Stimulated activated CD8-positive, alpha-beta memory T cell treated with anti-CD3 and anti-CD28 coated beads, Interleukin-2, amount 100 ng/mL, for 48 hours (primary cell): ENCODE measurements around the gene VANGL2.

Experiments used
- DNase-seq, 2 donors: peaks; one replicate each; pipeline ENCODE4 v3.0.0-alpha.2; 2020; ENCODE audit warnings: low read depth in 2 of 2

Gene VANGL2

DNA sequence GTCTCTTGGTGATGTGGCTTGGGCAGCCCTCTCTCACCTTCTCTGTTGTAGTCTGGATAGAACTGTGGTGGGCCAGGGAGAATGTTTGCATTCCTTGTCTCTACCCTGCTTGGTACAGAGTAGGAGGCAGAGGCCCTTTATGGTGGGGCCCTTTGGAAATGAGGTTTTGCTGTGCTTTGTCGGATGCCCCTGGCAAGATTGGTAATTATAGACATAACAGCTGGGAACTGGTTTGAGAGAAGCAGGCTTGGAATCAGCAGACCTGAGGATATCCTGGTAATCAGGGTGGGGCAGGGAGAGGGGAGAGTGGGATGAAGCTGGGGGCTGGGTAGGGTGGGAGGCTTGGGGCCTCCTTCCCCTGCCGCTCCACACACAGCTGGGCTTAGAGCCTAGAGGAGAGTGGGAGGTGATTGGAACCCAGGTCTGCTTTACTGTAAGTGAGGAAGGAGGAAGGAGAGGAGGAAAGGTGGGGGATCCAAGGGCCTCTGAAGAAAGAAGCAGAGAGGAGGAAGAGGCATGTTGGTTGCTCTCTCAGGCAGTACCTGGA lies 5.0 kb downstream of the VANGL2 start:
- DNase-seq = no peak

DNA sequence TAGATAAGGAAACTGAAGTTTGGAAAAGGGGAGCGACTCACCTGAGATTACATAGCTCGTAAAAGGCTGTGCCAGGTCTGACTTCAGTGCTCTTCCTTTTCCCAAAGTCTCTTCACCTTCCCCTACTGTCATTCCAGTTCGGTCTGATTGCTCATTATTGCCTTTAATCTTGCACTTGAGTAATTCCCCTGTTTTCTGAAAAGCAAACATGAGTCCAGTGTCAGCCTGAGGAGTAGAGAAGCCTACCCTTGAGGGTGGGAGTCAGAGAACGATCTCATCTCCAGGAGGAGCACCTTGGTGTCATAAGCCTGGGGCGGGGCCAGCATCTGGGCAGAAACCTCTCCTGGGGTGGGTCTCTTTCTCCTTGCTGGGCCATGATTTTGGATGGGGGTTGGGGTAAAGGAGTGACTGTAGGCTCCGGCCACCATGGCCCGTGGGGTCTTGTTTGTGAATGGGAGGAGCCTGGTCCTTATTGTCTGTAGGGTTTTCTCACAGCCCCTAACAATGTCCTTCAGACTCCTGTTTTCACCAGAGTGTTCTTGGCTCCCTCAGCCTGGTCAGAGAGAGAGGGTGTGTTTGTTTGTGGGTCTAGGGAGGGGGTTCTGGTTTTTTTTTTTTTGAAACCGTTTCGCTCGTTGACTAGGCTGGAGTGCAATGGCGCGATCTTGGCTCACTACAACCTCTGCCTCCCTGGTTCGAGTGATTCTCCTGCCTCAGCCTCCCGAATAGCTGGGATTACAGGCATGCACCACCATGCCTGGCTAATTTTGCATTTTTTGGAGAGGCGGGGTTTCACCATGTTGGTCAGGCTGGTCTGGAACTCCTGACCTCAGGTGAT lies 6.0 kb downstream of the VANGL2 start:
- DNase-seq = no peak

DNA sequence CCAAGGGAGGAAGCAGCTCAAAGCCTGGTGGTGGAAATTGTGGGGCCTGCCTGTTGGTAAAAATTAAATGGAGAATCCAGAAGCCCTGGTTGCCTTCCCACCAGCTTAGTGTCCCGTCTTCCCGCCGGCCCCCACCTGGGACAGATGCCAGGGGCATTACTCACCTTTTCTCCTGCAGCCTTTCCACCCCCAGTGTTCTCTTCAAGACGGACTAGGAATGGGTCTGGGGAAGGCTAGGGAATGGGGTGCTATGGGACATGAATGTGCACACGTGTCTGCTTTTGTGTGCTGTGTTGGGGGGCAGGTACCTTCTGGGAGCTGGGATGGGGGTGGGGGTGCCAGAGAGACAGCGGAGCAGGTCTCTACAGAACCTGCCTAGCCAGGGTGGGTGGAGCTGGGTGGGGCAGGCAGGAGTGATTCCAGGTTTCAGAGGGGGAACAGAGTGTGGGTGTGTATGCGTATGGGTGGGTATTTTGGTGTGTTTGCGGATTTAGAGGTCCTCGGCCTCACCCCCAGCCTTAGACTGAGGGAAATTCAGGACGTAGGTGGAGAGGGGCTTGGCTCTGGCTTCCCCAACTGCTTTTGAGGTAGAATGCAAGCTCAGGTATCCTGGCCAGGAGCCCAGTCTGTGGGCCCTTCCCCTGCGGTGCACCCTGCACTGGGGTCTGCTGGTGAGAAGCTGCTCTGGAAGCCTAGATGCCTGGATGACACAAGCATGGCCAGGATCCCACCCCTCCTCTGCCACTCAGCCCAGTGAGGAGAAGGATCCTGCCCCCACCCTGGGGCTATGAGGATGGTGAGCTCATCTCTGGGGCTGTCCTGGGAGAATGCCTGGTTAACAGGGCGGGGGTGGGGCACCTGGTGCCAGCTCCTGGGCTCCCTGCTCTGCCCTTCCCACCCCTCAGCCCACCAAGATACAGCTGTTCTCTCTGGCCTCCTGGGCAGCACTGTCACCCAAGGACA lies 7.8 kb downstream of the VANGL2 start:
- DNase-seq = no peak

DNA sequence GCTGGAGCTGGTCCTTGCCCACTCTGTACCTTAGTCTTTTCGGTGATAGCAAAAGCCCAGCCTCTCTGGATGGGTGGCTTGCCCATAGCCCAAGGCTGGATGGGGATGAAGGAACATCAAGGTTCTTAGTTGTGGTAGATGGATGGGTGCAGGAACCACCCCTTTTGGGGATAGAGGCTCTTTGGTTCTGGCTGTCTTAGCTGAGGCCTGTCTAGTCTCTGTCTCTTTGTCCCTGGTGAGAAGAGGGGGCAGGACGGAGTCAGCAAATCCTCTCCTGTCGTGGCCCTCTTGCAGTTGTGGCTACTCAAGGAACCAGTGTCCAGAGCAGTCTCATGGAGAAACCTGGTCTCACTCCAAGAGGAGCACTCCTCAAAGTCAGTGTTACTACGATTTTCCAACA lies 8.5 kb downstream of the VANGL2 start:
- DNase-seq = no peak

DNA sequence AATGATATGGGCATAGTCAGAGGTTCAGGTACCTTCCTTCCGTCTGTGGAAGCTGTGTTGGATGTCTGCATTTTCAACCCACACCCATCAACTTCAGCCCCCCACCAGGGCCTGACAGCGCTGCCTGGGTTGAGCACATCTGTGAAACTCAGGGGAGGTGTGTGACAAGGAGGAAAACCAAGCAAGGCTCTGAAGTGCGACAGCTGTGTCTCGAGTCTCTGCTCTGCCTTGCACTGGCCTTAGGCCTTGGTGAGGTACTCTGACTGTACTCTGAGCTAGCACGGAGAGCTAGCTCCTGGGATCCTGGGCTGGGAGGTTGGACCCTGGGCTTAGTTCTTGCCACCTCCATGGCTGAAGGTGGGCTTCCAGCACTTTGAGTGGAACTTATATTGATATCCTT lies 9.1 kb downstream of the VANGL2 start:
- no peak for DNase-seq

DNA sequence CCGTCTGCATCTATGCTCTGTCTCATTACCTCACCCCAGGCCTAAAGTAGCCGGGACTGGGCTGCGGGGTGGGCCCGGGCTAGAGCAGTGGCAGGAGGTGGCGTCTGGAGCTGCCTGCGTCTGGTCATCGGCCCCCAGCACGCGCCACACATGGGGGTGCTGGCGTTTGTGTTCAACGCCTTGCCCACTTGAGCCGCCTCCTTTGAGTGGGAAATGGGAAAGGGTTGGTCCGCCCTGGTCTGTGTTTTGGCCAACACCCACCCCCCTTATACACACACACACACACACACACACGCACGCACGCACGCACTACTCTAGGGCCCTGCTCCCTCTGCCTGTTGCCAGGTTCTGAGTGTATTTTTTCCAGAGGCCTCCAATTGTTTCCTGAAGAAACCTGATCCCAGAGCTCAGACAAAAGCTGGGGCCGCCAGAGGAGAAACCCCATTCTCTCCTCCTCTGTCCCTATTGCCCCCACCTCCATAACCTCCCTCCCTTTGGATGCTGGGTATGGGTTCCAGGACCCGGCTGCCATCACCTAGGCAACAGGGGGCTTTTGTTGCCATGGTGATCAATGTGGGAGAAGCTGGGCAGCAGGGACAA lies 10.1 kb downstream of the VANGL2 start:
- DNase-seq = no peak

DNA sequence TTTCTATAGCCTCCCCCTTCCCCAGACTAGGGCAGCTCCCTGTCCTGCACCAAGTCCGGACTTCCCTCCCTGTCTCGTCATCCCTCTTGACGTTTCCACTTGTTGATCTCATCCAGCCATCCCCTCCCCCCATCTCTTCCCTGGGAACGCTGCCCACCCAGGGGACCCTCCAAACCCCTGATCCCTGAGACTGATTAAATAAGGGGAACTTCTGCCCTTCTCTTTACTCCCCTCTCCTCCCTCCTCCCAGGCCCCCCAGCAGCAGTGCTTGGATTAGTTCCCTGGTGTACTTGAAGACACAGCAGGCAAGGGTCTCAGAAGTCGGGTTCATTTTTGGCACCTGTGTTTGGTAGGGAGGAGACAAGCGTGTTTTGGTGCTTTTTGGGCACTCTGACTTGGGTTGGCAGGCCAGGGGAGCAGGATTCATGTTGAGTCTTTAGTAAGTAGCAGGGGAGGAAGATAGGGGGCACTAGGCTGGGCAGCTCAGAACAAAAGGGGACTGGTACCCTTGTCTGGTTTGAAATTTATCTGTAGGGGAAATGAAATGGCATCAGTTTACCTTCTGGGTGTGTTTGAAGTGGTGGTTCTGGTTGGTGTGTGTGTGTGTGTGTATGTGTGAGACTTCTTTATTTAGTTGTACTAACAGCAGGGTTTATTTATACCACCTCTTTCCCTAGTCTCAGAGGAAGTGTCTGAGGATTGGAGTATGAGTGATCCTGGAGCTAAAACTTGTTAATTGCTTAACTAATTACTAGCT lies 11.1 kb downstream of the VANGL2 start:
- no peak for DNase-seq

DNA sequence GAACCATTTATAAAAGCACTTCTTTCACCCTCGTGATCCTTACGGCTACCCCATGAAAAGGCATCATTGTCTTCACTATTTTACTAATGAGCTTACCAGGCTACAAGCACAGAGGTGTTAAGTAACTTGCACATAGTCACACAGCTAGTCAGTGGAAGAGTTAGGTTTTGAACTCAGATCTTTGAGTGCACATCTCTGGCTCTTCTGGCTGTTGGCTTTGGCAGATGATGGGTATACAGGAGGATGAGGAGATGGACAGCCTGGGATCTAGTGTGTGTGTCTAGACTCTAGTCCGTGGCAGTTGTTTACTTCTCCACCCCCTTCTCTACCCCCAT lies 11.6 kb downstream of the VANGL2 start:
- no peak for DNase-seq

DNA sequence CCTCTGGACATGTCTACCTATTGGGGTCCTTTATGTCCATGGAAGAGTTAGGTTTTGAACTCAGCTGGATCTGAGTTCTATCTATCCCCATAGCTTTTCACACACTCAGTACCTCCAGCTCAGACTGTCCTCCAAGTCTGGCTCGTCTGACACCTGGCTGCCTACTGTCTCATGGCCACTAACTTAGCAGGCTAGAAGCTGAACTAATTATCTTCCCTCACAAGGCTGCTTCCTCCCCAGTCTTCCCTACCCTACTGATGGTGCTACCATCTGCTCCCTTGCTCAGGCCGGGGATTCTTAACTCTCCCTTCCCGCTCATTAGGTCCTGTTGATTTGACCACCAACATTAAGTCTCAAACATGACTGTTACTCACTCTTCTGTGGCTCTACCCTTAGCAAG lies 13.4 kb downstream of the VANGL2 start:
- no peak for DNase-seq

DNA sequence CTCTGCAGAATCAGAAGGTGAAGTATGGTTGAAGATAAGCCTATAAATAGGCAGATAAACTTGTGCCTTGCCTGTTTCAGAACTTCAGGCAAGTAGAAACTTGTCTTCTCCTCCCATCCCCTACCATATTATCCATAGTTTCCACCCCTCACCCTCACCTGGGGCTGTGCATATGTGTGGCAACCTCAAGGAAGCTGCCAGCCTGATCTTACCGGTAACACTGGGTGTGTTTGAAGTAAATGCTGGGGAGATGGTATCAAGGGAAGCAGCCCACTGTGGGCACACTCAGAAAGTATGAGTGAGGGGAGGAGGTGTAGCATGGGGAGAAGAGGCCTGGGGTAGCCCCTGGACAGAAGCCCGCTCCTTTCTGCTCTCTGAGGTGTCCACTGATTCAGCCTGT lies 14.5 kb downstream of the VANGL2 start:
- no peak for DNase-seq

DNA sequence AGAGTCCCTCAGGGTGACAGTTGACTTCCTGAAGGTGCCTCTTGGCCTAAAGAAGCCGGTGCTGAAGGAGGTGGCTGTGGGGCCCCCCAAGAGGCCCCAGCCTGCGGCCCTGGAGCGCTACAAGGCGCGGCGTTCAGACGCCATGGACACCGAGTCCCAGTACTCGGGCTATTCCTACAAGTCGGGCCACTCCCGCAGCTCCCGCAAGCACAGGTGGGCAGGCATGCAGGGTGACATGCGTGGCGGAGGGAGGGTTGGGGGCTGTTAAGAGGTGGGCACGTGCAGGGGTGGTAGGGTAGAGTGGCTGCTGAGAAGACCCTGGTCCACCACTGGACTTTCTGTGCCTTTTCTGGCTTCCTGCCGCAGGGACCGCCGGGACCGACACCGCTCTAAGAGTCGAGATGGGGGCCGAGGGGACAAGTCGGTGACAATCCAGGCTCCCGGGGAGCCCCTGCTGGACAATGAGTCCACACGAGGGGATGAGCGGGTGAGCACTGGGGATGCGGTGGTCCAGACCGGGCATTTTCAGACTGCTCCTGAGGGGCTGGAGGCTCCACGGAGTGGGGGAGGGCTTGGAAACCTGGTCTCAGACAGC lies 15.4 kb downstream of the VANGL2 start:
- no peak for DNase-seq

DNA sequence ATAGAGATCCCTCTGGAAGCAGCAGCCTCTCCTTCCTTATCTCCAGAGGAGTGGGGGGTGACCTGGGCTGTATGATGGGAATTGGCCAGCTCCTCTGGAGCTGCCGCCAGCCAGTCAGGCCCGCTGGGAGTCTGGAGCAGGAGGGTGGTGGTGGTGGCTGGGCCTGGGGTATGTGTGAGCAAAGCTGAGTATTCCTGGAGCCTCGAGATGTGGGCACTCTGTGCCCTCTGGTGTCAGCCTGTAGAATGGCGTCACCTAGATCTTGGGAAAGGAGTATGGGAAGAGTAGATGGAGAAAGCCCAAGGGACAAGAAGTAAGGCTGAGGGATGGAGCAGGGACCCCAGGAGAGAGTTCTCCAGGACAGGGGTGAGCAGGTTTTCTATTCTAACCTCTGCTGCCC lies 16.0 kb downstream of the VANGL2 start:
- no peak for DNase-seq

DNA sequence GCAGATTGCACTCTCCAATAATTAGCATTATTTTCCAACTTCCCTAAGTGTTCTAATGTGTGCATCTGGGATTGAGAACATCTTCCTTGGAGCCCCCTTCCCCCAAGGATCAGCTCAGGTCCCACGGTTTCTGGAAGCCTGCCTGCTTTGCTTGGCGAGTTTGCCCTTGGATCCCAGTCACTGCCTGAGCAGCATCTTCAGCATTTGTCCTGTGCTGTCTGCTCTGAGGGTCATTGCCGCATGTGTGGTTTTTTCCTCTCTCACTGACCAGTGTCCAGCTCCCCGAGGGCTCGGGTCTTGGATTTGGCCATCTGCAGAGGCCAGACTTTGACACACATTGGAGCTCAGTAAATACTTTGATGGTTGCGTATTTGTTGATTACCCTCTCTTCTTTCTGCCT lies 18.1 kb downstream of the VANGL2 start:
- DNase-seq = no peak

DNA sequence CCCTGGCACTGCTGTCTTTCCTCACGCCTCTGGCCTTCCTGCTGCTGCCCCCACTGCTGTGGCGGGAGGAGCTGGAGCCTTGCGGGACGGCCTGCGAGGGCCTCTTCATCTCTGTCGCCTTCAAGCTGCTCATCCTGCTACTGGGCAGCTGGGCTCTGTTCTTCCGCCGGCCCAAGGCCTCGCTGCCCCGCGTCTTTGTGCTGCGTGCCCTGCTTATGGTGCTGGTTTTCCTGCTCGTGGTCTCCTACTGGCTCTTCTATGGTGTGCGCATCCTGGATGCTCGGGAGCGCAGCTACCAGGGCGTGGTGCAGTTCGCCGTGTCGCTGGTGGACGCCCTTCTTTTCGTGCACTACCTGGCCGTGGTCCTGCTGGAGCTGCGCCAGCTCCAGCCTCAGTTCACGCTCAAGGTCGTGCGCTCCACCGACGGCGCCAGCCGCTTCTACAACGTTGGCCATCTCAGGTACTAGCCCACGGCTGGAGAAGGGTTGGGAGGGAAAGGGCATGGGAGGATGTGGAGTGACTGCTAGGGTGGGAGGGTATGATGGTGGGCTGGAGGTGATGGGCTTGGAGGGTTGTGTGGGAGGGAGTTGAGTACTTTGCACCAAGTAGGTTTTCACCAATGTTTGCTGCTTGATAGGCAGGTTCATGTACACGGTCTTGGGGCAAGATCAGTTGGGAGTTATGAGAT lies 18.9 kb downstream of the VANGL2 start:
- no peak for DNase-seq

DNA sequence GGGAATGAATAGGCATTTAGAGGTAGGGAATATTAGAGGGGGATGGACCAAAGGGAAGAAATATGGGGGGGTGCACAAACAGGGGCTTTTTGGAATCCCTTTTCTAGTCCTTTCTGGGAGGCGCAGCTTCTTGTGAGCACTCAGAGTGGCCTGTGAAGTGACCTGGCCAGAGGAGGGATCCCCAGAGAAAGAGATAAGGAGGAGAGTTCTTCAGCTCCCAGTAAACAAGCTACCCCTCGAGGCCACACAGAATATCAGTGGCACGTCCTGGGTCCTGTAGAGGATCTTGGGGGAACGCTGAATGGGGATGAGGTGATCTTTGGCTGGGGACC lies 19.4 kb downstream of the VANGL2 start:
- no peak for DNase-seq

DNA sequence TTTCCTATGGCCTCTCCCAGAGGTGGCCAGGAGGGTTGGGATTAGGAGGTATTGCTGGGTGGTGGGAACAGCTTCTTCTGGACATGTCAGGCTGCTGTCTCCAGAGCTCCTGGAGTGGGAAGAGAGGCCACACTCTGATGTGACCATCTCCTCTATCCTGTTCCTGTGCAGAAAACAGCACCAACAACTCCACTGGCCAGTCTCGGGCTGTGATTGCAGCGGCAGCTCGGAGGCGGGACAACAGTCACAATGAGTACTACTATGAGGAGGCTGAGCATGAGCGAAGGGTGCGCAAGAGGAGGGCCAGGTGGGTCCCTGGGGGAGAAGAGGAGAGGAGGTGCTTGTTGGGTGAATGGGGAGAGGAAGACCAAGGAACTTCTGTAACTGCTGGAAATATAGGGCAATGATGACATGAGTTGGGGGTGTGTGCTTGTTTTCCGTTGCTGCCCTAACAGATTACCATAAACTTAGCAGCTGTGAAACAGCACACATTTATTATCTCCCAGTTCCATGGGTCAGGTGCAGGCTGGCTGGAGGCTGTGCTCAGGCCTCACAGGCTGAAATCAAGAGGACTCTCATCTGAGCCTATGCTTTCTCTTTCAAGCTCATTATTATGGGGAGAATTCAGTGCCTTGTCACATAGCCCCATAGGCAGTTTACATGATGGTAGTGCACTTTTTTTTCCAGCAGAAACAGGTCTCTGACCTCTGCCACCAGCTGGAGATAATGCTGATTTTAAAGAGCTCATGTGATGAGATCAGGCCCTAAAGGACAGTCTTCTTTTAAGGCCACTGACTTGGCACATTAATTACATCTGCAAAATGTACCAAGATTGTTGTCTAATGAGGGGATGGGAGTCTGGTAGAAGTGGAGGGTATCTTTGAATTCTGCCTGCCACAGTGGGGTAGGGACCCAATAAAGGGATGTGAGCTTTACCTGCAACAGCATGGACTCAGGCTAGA lies 20.8 kb downstream of the VANGL2 start:
- DNase-seq = no peak

DNA sequence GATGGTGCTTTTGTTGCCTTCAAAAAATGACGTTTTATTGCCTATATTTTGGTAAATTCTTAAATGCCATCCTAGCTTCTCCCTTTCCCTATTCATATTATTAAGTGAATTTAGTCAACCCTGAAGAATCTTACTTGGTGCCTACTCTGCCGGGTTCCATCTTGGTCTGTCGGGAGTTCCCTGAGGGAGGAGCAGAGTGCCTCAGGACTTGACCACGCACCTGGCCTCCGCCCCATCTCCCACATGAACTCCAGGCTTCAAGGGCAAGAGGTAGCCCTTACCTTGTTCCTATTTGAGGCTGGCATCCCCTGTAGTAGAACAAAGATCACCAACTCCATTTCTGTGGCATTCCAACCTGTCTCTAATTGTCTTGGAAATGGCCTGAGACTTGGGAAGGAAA lies 21.5 kb downstream of the VANGL2 start:
- no peak for DNase-seq

DNA sequence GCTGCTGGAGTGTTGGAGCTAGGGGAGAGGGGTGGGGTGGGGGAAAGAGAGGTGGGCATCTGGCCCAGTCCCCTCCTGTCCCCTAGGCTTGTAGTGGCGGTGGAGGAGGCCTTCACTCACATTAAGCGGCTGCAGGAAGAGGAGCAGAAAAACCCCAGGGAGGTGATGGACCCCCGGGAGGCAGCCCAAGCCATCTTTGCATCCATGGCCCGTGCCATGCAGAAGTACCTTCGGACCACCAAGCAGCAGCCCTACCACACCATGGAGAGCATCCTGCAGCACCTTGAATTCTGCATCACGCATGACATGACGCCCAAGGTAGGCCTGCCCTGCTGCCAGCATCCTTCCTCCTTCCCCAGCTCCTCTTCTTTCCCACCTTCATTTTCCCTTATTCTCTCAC lies 23.6 kb downstream of the VANGL2 start:
- DNase-seq = no peak

DNA sequence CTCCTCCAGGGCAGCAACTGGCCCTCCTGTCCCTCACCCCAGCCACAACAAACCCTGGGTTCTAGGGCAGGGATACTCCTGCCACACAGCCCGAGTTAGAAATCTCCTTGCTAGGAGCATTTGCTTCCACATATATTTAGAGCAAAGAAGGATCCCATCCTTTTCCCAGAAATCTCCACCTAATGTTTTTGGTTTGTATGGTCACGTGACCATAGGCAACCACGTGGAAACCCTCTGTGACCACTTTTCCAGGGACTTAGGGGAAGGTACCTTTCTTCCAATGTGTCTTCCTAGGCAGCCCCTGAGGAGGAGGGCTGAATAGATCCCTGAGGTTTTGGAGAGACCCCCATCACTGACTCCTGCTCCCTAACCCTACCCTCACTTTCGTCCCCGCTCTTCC lies 25.5 kb downstream of the VANGL2 start:
- DNase-seq = no peak

DNA sequence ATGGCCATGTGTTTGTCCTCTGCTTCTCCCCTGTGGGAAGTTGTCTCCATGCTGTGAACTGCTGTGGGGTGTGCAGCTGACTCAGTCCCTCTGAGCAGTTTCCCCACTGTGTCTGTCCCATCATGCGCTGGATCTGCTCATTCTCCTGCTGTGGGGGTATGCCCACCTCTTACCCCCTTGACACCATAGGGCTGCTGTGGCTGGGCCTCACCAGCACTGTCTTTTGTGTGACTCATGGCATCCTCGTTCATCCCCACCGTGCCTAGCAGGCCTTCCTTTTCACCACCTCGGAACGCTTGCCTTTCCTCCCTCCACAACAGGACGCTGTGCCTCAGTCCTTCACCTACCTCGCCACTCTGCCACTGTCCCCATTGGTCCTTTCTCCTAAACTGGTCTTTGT lies 27.3 kb downstream of the VANGL2 start:
- DNase-seq = no peak
